Measurements from ENCODE around the gene SIRT3.
A peak's percentile ranks its signal among the peaks of the same experiment; 100 is the strongest.
"Not testable (repeated sequence)": the region's sequence is repeated elsewhere in the genome, so short reads cannot be mapped to it uniquely, and the experiment has no call there.

The SIRT3 gene

GRCh38 chr11:238346-238745, 2.2 kb upstream of the SIRT3 start:
- DNase-seq = not testable (repeated sequence)

GRCh38 chr11:236774-237767, 929 bp upstream of the SIRT3 start, which contains the start of gene PSMD13:
Gene PSMD13 (plus strand): TSS chr11:236976. CDS start chr11:237050, 74 bp downstream.
- DNase-seq = peak; percentile 88

GRCh38 chr11:235609-235996, 539 bp downstream of the SIRT3 start:
- peak; percentile 58 for DNase-seq

GRCh38 chr11:235180-235579, 962 bp downstream of the SIRT3 start:
- no peak for DNase-seq

- no peak for DNase-seq
Measured at GRCh38 chr11:232783-233565, 3.2 kb downstream of the SIRT3 start.

GRCh38 chr11:230431-230830, 5.7 kb downstream of the SIRT3 start:
- no peak for DNase-seq

- no peak for DNase-seq
Measured at GRCh38 chr11:227824-228379, 8.2 kb downstream of the SIRT3 start.

GRCh38 chr11:225734-226453, 10.2 kb downstream of the SIRT3 start:
- DNase-seq = no peak

GRCh38 chr11:224424-224823, 11.7 kb downstream of the SIRT3 start:
- DNase-seq = no peak

GRCh38 chr11:223884-224283, 12.3 kb downstream of the SIRT3 start:
- DNase-seq = no peak

- no peak for DNase-seq
Measured at GRCh38 chr11:223026-223789, 12.9 kb downstream of the SIRT3 start.

GRCh38 chr11:221998-222789, 13.9 kb downstream of the SIRT3 start:
- DNase-seq = no peak

GRCh38 chr11:221539-221938, 14.6 kb downstream of the SIRT3 start:
- DNase-seq = no peak

GRCh38 chr11:220641-221215, 15.4 kb downstream of the SIRT3 start:
- DNase-seq = not testable (repeated sequence)

GRCh38 chr11:218815-219593, 17.1 kb downstream of the SIRT3 start:
- DNase-seq = no peak

GRCh38 chr11:217704-218103, 18.4 kb downstream of the SIRT3 start:
- DNase-seq = no peak

- no peak for DNase-seq
Measured at GRCh38 chr11:216081-216974, 19.8 kb downstream of the SIRT3 start.

- DNase-seq = no peak
Measured at GRCh38 chr11:215581-216037, 20.5 kb downstream of the SIRT3 start.

GRCh38 chr11:214083-214482, 22.1 kb downstream of the SIRT3 start:
- DNase-seq = no peak

Data from CD4-positive, alpha-beta T cell treated with Interleukin-6 for 4 hours (primary cell).